GM12878 (cell line): ENCODE data around the gene NAPEPLD. TPM values are rescaled to one million over a fixed set of nuclear protein-coding genes. Genes with fewer than 3 reads are reported as not detected.
A peak's percentile ranks its signal among the peaks of the same experiment; 100 is the strongest.

Experiments used
- CHD1 ChIP-seq: IDR thresholded peaks from 2 replicates; pipeline ENCODE4 v1.6.1; 2012; ENCODE audit warnings: low read depth, low read length, improper control_type of control experiment
- CHD2 ChIP-seq: IDR thresholded peaks from 2 replicates; pipeline ENCODE4 v1.6.1; 2011; ENCODE audit warnings: low read depth, low read length, improper control_type of control experiment, borderline replicate concordance
- DPF2 ChIP-seq: fragments of 450-650 bp; IDR thresholded peaks from 2 replicates; pipeline ENCODE4 v1.6.1; 2017; ENCODE audit warnings: mild to moderate bottlenecking
- EZH2 ChIP-seq: IDR thresholded peaks from 2 replicates; pipeline ENCODE4 v1.6.1; 2012; ENCODE audit warnings: low read depth, mild to moderate bottlenecking, control low read depth, inconsistent platforms, low read length, borderline replicate concordance; ENCODE audit not compliant: control insufficient read depth
- FOXM1 ChIP-seq: IDR thresholded peaks from 2 replicates; pipeline ENCODE4 v1.6.1; 2012; ENCODE audit warnings: low read depth, mild to moderate bottlenecking, inconsistent platforms, low read length, moderate library complexity
- GATAD2B ChIP-seq: fragments of 450-650 bp; conservative IDR thresholded peaks from 2 replicates; pipeline ENCODE4 v1.6.1; 2017; ENCODE audit warnings: low read depth, mild to moderate bottlenecking, moderate library complexity
- IRF4 ChIP-seq: IDR thresholded peaks from 2 replicates; pipeline ENCODE4 v1.6.1; 2011; ENCODE audit warnings: low read depth, low read length
- LARP7 ChIP-seq: fragments of 450-650 bp; IDR thresholded peaks from 2 replicates; pipeline ENCODE4 v1.6.1; 2017; ENCODE audit warnings: mild to moderate bottlenecking
- MEF2B ChIP-seq: fragments of 450-650 bp; IDR thresholded peaks from 2 replicates; pipeline ENCODE4 v1.6.1; 2018; ENCODE audit warnings: mild to moderate bottlenecking, moderate library complexity; ENCODE audit not compliant: partially characterized antibody, poor library complexity, severe bottlenecking
- NR2F1 ChIP-seq: fragments of 450-650 bp; conservative IDR thresholded peaks from 2 replicates; pipeline ENCODE4 v1.6.1; 2017; ENCODE audit warnings: mild to moderate bottlenecking
- POLR2A ChIP-seq: IDR thresholded peaks from 2 replicates; pipeline ENCODE4 v1.6.1; 2011; ENCODE audit warnings: low read depth, mild to moderate bottlenecking, low read length
- RAD51 ChIP-seq: fragments of 450-650 bp; IDR thresholded peaks from 2 replicates; pipeline ENCODE4 v1.6.1; 2016; ENCODE audit warnings: moderate library complexity, mild to moderate bottlenecking, inconsistent platforms
- RELA ChIP-seq: fragments of 450-650 bp; IDR thresholded peaks from 2 replicates; pipeline ENCODE4 v1.8.0; 2014; ENCODE audit warnings: borderline replicate concordance; ENCODE audit not compliant: partially characterized antibody
- SMAD1 ChIP-seq: fragments of 450-650 bp; IDR thresholded peaks from 2 replicates; pipeline ENCODE4 v1.6.1; 2018; ENCODE audit warnings: mild to moderate bottlenecking, low read depth; ENCODE audit not compliant: partially characterized antibody
- STAT1 ChIP-seq: fragments of 450-650 bp; conservative IDR thresholded peaks from 2 replicates; pipeline ENCODE4 v1.6.1; 2014; ENCODE audit warnings: antibody characterized with exemption, mild to moderate bottlenecking
- TCF7 ChIP-seq: IDR thresholded peaks from 2 replicates; pipeline ENCODE4 v1.6.1; 2014; ENCODE audit warnings: antibody characterized with exemption, borderline replicate concordance
- ZZZ3 ChIP-seq: IDR thresholded peaks from 2 replicates; pipeline ENCODE4 v1.6.1; 2011; ENCODE audit warnings: low read depth; ENCODE audit not compliant: control insufficient read depth, insufficient read length
- polyA plus RNA-seq, 11 experiments: library from polyadenylated mRNA; depleted of rRNA in 4 of 11; unstranded in 6 of 11; stranded (reverse) in 5 of 11; fragments of >200 nt; fragmentation: Nextera tagmentation in 4 of 11; fragmentation: Illumina TruSeq in 1 of 11; extraction: Ambion mirVana in 4 of 11; extraction: Trizol in 1 of 11; gene quantifications; 1 replicate in 1 of 11; 2 replicates in 10 of 11; pipeline versions ENCODE4 v1.2.1 to v1.2.3, GENCODE V29; 2011 to 2016; ENCODE audit warnings: inconsistent platforms in 2 of 11, missing spikeins in 2 of 11, low read depth in 1 of 11
- total RNA-seq, 4 experiments: library from RNA; depleted of rRNA in 3 of 4; stranded (reverse); fragments of >200 nt in 3 of 4; fragmentation: Illumina TruSeq in 1 of 4; extraction: Trizol in 1 of 4; gene quantifications; 2 replicates each; pipeline versions ENCODE4 v1.2.1 to v1.2.3, GENCODE V29; 2013 to 2021
- TF ChIP-seq, protein P1 (sequence below): fragments of 450-650 bp; IDR thresholded peaks from 2 replicates; pipeline ENCODE4 v1.6.1; 2017; ENCODE audit warnings: mild to moderate bottlenecking, moderate library complexity
- TF ChIP-seq, protein P2 (sequence below): fragments of 450-650 bp; formaldehyde crosslinking; IDR thresholded peaks from 2 replicates; pipeline ENCODE4 v1.5.0; 2022; ENCODE audit warnings: mild to moderate bottlenecking, missing genetic modification characterization
- TF ChIP-seq, protein P3 (sequence below): fragments of 450-650 bp; IDR thresholded peaks from 2 replicates; pipeline ENCODE4 v1.6.1; 2017; ENCODE audit warnings: mild to moderate bottlenecking, low read depth, inconsistent platforms; ENCODE audit not compliant: poor library complexity, severe bottlenecking
- TF ChIP-seq, protein P4 (sequence below): IDR thresholded peaks from 2 replicates; pipeline ENCODE4 v1.6.1; 2011; ENCODE audit warnings: low read depth, mild to moderate bottlenecking, low read length, moderate library complexity, borderline replicate concordance; ENCODE audit errors: extremely low read depth

Gene NAPEPLD
- total and polyA plus RNA-seq, 10 of the 15 experiments (the other 5 are each of a cell fraction or from before 2014, with no cell fraction given) = 6.0 to 16.2 (median 8.6) TPM

DNA sequence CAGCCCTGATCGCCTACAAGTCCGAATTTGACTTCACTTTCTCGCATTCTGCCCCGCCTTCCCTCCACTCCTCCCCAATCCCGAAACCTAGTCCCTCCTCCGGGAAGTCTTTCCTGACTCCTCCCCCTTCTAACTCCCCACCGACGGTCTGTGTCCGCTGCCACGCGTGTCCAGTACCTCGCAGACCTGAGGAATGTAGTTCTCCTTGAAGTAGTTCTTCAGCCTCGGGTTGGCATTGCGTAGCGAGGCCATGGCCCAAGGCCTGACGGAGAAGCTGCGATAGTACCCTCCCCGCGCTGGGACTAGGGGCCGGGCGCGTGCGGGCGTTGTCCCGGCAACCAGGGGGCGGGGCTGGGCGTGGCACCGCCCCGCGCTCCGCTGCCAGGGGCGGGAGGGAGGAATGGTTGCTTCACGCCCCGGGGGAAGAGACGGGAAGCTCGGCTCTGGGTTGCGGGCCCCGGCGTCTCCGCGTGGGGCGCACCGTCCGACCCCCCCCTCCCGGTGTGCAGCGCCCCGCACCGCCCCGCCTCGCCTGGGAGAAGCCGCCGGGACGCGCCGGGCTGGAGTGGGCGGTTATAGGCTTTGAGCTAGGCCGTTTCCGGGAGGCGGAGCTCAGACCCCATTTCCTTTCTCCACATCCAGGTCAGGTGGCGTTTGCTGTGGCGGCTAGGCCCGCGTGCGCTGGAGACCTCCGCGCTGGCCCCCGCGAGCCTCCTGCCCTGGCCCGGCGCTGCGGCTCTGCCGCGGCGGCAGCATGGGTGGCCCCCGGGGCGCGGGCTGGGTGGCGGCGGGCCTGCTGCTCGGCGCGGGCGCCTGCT, 74.2 kb downstream of the NAPEPLD start, which contains the start of the genes ARMC10 and FBXL13 (continued):
- TF ChIP-seq, protein P1, sequence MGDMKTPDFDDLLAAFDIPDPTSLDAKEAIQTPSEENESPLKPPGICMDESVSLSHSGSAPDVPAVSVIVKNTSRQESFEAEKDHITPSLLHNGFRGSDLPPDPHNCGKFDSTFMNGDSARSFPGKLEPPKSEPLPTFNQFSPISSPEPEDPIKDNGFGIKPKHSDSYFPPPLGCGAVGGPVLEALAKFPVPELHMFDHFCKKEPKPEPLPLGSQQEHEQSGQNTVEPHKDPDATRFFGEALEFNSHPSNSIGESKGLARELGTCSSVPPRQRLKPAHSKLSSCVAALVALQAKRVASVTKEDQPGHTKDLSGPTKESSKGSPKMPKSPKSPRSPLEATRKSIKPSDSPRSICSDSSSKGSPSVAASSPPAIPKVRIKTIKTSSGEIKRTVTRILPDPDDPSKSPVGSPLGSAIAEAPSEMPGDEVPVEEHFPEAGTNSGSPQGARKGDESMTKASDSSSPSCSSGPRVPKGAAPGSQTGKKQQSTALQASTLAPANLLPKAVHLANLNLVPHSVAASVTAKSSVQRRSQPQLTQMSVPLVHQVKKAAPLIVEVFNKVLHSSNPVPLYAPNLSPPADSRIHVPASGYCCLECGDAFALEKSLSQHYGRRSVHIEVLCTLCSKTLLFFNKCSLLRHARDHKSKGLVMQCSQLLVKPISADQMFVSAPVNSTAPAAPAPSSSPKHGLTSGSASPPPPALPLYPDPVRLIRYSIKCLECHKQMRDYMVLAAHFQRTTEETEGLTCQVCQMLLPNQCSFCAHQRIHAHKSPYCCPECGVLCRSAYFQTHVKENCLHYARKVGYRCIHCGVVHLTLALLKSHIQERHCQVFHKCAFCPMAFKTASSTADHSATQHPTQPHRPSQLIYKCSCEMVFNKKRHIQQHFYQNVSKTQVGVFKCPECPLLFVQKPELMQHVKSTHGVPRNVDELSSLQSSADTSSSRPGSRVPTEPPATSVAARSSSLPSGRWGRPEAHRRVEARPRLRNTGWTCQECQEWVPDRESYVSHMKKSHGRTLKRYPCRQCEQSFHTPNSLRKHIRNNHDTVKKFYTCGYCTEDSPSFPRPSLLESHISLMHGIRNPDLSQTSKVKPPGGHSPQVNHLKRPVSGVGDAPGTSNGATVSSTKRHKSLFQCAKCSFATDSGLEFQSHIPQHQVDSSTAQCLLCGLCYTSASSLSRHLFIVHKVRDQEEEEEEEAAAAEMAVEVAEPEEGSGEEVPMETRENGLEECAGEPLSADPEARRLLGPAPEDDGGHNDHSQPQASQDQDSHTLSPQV = 0 out of 2 replicates have a peak, but pooled peaks have one; percentile 38
- TF ChIP-seq RELA = peak; percentile 8
- TF ChIP-seq RAD51 = no peak
- TF ChIP-seq NR2F1 = peak; percentile 98
- TF ChIP-seq, protein P2, sequence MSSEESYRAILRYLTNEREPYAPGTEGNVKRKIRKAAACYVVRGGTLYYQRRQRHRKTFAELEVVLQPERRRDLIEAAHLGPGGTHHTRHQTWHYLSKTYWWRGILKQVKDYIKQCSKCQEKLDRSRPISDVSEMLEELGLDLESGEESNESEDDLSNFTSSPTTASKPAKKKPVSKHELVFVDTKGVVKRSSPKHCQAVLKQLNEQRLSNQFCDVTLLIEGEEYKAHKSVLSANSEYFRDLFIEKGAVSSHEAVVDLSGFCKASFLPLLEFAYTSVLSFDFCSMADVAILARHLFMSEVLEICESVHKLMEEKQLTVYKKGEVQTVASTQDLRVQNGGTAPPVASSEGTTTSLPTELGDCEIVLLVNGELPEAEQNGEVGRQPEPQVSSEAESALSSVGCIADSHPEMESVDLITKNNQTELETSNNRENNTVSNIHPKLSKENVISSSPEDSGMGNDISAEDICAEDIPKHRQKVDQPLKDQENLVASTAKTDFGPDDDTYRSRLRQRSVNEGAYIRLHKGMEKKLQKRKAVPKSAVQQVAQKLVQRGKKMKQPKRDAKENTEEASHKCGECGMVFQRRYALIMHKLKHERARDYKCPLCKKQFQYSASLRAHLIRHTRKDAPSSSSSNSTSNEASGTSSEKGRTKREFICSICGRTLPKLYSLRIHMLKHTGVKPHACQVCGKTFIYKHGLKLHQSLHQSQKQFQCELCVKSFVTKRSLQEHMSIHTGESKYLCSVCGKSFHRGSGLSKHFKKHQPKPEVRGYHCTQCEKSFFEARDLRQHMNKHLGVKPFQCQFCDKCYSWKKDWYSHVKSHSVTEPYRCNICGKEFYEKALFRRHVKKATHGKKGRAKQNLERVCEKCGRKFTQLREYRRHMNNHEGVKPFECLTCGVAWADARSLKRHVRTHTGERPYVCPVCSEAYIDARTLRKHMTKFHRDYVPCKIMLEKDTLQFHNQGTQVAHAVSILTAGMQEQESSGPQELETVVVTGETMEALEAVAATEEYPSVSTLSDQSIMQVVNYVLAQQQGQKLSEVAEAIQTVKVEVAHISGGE (CRISPR knock-in tag) = no peak
- peak; percentile 76 for TF ChIP-seq MEF2B
- peak; percentile 96 for TF ChIP-seq GATAD2B
- no peak for TF ChIP-seq SMAD1
- no peak for TF ChIP-seq FOXM1
- no peak for TF ChIP-seq TCF7
- TF ChIP-seq LARP7 = peak; percentile 76
- TF ChIP-seq IRF4 = no peak
- TF ChIP-seq CHD1 = no peak
- no peak for TF ChIP-seq ZZZ3
- no peak for TF ChIP-seq STAT1
- TF ChIP-seq POLR2A = peak; percentile 91
- TF ChIP-seq EZH2 = no peak
- peak; percentile 67 for TF ChIP-seq DPF2
- TF ChIP-seq CHD2 = 0 out of 2 replicates have a peak, but pooled peaks have one; percentile 43
- TF ChIP-seq, protein P3, sequence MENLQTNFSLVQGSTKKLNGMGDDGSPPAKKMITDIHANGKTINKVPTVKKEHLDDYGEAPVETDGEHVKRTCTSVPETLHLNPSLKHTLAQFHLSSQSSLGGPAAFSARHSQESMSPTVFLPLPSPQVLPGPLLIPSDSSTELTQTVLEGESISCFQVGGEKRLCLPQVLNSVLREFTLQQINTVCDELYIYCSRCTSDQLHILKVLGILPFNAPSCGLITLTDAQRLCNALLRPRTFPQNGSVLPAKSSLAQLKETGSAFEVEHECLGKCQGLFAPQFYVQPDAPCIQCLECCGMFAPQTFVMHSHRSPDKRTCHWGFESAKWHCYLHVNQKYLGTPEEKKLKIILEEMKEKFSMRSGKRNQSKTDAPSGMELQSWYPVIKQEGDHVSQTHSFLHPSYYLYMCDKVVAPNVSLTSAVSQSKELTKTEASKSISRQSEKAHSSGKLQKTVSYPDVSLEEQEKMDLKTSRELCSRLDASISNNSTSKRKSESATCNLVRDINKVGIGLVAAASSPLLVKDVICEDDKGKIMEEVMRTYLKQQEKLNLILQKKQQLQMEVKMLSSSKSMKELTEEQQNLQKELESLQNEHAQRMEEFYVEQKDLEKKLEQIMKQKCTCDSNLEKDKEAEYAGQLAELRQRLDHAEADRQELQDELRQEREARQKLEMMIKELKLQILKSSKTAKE = no peak
- TF ChIP-seq, protein P4, sequence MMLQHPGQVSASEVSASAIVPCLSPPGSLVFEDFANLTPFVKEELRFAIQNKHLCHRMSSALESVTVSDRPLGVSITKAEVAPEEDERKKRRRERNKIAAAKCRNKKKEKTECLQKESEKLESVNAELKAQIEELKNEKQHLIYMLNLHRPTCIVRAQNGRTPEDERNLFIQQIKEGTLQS = no peak
